Left ventricle myocardium inferior (tissue), 1 donor: ENCODE measurements around the gene TBXA2R. TPM values are rescaled to one million over a fixed set of nuclear protein-coding genes. Genes with fewer than 3 reads are reported as not detected.

Experiments
- DNase-seq: peaks from one replicate; pipeline ENCODE4 v3.0.0-alpha.2; 2020
- H3K27ac ChIP-seq: fragments of 200-600 bp; replicated peaks from 2 replicates; pipeline ENCODE4 v1.8.0; 2021
- H3K27me3 ChIP-seq: fragments of 200-600 bp; 2 replicates; pipeline ENCODE4 v1.8.0; 2021; ENCODE audit warnings: low read depth
- H3K36me3 ChIP-seq: fragments of 200-600 bp; 2 replicates; pipeline ENCODE4 v1.8.0; 2021
- H3K4me1 ChIP-seq: fragments of 200-600 bp; 2 replicates; pipeline ENCODE4 v1.8.0; 2021
- H3K4me3 ChIP-seq: fragments of 200-600 bp; 2 replicates; pipeline ENCODE4 v1.8.0; 2021; ENCODE audit warnings: mild to moderate bottlenecking, moderate library complexity
- H3K9me3 ChIP-seq: fragments of 200-600 bp; replicated peaks from 2 replicates; pipeline ENCODE4 v1.8.0; 2021
- intact Hi-C: fragments of 100-400 bp; cut with micrococcal nuclease; formaldehyde crosslinking; loops from one replicate; pipeline ENCODE4 v1.11.0; 2022
- total RNA-seq: library from RNA; stranded (reverse); fragmentation: NEBNext Ultra II Directional; extraction: Animal tissue kit (Norgen Biotek cat#: 25700); gene quantifications from one replicate; pipeline ENCODE4 v1.2.1, GENCODE V29; 2021
- TF ChIP-seq, protein P1 (sequence below): fragments of 200-600 bp; IDR thresholded peaks from 2 replicates; pipeline ENCODE4 v1.8.0; 2021; ENCODE audit warnings: antibody characterized with exemption, mild to moderate bottlenecking, borderline replicate concordance
- donor health status: DM: no; HTN: yes; CAD: no; lungs with severe emphysema.

The TBXA2R gene
- total RNA-seq, 1 donor from 2014 or later, result 2.3 TPM

DNA sequence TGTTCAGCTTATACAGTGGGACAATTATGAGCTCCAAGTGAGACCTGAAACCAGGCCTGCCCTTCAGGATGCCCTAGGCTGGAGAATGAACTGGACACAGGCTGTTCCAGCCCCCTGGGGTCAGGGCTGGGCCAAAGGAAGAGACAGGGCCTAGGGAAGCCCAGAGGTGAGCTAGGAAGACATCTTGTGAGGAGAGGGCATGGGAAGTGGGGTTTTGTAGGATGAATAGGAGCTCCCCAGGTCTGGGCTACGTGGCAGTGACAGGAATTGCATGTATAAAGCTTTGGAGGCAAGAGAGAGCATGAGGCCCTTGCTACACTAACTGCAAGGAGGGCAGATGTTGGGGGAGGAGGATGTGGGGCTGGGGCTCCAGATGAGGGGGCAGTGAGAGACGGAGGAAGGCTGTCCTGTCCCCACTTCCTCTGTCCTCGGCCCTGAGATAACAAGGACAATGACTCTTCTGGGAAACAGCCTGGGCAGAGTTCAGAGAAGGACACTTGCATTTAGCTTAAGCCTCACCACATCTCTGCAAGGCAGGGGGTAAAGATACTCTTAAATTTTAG is 1.5 kb upstream of the TBXA2R start:
- no peak for DNase-seq
- Histone ChIP-seq H3K4me3 (peak overlapping the region; percentile 72), H3K36me3 (peaks cover 24% of the 10 kb centered on the region), H3K27me3 (peaks cover 30% of the 10 kb centered on the region), H3K9me3 (no peaks in the 10 kb centered on the region), H3K27ac (peak overlapping the region; percentile 92), H3K4me1 (peaks cover 68% of the 10 kb centered on the region)
- intact Hi-C loops, result no loop called here
- TF ChIP-seq, protein P1, sequence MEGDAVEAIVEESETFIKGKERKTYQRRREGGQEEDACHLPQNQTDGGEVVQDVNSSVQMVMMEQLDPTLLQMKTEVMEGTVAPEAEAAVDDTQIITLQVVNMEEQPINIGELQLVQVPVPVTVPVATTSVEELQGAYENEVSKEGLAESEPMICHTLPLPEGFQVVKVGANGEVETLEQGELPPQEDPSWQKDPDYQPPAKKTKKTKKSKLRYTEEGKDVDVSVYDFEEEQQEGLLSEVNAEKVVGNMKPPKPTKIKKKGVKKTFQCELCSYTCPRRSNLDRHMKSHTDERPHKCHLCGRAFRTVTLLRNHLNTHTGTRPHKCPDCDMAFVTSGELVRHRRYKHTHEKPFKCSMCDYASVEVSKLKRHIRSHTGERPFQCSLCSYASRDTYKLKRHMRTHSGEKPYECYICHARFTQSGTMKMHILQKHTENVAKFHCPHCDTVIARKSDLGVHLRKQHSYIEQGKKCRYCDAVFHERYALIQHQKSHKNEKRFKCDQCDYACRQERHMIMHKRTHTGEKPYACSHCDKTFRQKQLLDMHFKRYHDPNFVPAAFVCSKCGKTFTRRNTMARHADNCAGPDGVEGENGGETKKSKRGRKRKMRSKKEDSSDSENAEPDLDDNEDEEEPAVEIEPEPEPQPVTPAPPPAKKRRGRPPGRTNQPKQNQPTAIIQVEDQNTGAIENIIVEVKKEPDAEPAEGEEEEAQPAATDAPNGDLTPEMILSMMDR, result no peak

DNA sequence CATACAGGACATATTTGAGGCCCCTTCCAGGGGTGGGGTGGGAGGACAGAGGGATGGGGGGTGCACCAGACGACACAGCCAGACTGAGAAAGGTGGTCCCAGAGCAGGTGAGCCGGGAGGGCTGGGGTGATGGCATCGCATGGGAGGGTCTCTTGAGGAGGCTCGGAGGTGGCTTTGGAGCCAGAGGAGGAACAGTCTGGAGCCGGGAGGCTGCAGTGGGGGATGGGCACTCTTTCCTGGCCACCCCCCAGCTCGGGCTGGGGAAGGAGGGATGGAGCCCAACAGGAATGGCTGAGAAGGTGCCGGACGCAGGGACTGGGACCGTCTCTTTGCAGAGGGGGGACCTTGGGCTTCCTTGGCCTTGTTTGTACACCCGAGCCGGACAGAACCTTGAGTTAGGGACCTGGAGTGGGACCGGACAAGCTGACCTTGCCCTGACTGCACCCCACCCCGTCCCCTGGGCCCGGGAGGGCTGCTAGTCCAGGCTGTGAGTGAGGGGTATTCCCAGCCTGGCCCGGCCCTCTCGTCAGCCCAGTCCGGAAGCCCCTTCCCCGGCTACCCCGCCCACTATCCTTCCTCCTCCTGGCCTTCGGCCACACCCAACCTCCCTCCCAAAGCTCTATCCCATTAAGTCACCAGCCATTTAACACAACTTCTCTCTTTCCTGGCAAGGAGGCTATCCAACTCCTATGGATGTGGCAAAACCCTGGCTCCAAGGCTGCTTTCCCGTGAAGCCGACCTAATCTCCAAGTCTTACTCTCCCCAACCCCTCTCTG is 816 bp upstream of the TBXA2R start:
- H3K9me3 ChIP-seq, result no peaks in the 10 kb centered on the region
- peaks cover 17% of the 10 kb centered on the region for H3K36me3 ChIP-seq
- H3K27ac ChIP-seq, result peak overlapping the region; percentile 92
- intact Hi-C loops, result no loop called here
- peak; percentile 72 for DNase-seq
- peaks cover 30% of the 10 kb centered on the region for H3K27me3 ChIP-seq
- H3K4me3 ChIP-seq, result peak overlapping the region; percentile 72
- H3K4me1 ChIP-seq, result peaks cover 69% of the 10 kb centered on the region
- TF ChIP-seq, protein P1, result no peak

DNA sequence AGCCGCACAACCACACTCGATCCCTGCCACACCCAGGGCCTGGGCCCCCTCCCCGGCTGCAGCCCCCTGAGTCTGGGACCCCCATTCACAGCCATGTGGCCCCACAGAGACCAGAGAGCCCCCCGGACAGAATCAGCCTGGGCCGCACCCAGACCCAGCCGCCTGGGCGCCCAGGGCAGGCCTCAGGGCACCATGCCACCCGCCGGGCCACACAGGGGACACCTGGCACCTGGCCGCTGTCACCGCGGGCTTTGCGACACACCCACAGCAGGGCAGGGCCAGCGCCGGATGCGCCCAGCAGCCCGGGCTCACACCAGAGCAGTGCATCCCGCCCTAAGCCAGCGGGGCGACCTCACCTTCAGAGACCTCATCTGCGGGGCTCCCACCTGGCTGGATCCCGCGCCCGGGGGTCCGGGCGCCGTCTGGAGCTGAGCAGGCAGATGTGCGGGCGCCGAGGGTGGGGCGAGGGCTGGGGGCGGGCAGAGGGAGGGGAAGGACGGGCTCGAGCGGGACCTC is 443 bp downstream of the TBXA2R start:
- Histone ChIP-seq H3K27me3 (peaks cover 30% of the 10 kb centered on the region), H3K27ac (peak overlapping the region; percentile 92), H3K4me3 (peak overlapping the region; percentile 72), H3K9me3 (no peaks in the 10 kb centered on the region), H3K36me3 (peaks cover 4% of the 10 kb centered on the region), H3K4me1 (peaks cover 69% of the 10 kb centered on the region)
- intact Hi-C loops, result no loop called here
- TF ChIP-seq, protein P1, result no peak
- DNase-seq, result no peak

GRCh38 chr19:3605770-3606169 is 905 bp downstream of the TBXA2R start:
- Histone ChIP-seq H3K9me3 (no peaks in the 10 kb centered on the region), H3K27me3 (peaks cover 30% of the 10 kb centered on the region), H3K36me3 (no peaks in the 10 kb centered on the region), H3K4me3 (peak overlapping the region; percentile 72), H3K27ac (peak overlapping the region; percentile 92), H3K4me1 (peaks cover 69% of the 10 kb centered on the region)
- TF ChIP-seq, protein P1, result no peak
- no peak for DNase-seq
- intact Hi-C loops, result no loop called here

- peak overlapping the region; percentile 92 for H3K27ac ChIP-seq
- peaks cover 66% of the 10 kb centered on the region for H3K4me1 ChIP-seq
- H3K9me3 ChIP-seq, result no peaks in the 10 kb centered on the region
- DNase-seq, result no peak
- no peaks in the 10 kb centered on the region for H3K36me3 ChIP-seq
- H3K27me3 ChIP-seq, result peaks cover 30% of the 10 kb centered on the region
- H3K4me3 ChIP-seq, result peak overlapping the region; percentile 72
- intact Hi-C loops, result no loop called here
- TF ChIP-seq, protein P1, result no peak
Observed at GRCh38 chr19:3605361-3605760, 1.3 kb downstream of the TBXA2R start.
